Measurements from ENCODE around the gene ARAF. TPM values are rescaled to one million over a fixed set of nuclear protein-coding genes. Genes with fewer than 3 reads are reported as not detected.

ARAF gene
- total RNA-seq, 1 donor from 2014 or later: 44.0 TPM

DNA sequence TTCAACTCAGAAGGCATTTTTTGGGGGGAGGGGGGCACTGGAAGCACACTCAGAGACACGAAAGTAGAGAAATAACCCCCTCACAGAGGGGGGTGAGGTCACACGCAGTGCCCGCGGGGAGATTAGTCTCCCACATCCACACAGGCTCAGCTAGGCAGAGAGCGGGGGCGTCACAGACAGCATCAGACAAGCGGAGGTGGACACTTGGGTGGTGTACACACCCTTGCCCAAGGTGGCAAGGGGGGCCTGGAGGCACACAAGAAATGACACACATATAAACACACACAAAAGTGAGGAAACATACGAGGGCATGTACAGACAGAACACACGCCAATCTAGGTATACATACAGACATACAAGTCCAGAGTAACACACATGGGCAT is 59.3 kb downstream of the ARAF start:
- Histone ChIP-seq H4K20me1 (ENCODE audit: insufficient read depth, low read length) (no peaks in the 10 kb centered on the region), H3K9ac (ENCODE audit: low read length) (no peak overlapping the region), H3K79me2 (ENCODE audit: insufficient read depth, low read length) (no peaks in the 10 kb centered on the region), H3K4me1 (ENCODE audit: insufficient read depth, low read length) (no peaks in the 10 kb centered on the region), H3K36me3 (ENCODE audit: insufficient read depth, low read length) (no peaks in the 10 kb centered on the region), H3K9me3 (ENCODE audit: insufficient read depth, low read depth, low read length) (no peaks in the 10 kb centered on the region), H3K4me3 (ENCODE audit: insufficient read depth, low read depth, low read length) (no peak overlapping the region), H2AFZ (ENCODE audit: low read depth, low read length) (no peak overlapping the region), H3K27me3 (ENCODE audit: insufficient read depth, low read length) (no peaks in the 10 kb centered on the region), H3K4me2 (ENCODE audit: low read length) (no peak overlapping the region), H3K27ac (ENCODE audit: low read depth, low read length) (no peak overlapping the region)
- Mint-ChIP-seq H3K9me3 (ENCODE audit: unreplicated experiment) (no peaks in the 10 kb centered on the region), H3K27me3 (ENCODE audit: low read depth, unreplicated experiment) (peaks cover 22% of the 10 kb centered on the region), H3K4me3 (ENCODE audit: unreplicated experiment) (no peak overlapping the region), H3K4me1 (ENCODE audit: low read depth, unreplicated experiment) (no peaks in the 10 kb centered on the region), H3K36me3 (ENCODE audit: low read depth, unreplicated experiment) (no peaks in the 10 kb centered on the region), H3K27ac (ENCODE audit: unreplicated experiment) (no peak overlapping the region)
- FAIRE-seq: no peak
- no peak for TF ChIP-seq EZH2 (IDR thresholded peaks at IDR 0.05; ENCODE audit: insufficient read depth, low read length)
- TF ChIP-seq, protein P1, sequence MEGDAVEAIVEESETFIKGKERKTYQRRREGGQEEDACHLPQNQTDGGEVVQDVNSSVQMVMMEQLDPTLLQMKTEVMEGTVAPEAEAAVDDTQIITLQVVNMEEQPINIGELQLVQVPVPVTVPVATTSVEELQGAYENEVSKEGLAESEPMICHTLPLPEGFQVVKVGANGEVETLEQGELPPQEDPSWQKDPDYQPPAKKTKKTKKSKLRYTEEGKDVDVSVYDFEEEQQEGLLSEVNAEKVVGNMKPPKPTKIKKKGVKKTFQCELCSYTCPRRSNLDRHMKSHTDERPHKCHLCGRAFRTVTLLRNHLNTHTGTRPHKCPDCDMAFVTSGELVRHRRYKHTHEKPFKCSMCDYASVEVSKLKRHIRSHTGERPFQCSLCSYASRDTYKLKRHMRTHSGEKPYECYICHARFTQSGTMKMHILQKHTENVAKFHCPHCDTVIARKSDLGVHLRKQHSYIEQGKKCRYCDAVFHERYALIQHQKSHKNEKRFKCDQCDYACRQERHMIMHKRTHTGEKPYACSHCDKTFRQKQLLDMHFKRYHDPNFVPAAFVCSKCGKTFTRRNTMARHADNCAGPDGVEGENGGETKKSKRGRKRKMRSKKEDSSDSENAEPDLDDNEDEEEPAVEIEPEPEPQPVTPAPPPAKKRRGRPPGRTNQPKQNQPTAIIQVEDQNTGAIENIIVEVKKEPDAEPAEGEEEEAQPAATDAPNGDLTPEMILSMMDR (IDR thresholded peaks at IDR 0.05; ENCODE audit: insufficient read depth, low read depth, low read length): no peak
- DNase-seq (ENCODE audit: low read depth): no peak

Small RNAs within 50 kb of the gene (microRNA-seq; reads per million reads assigned to microRNA genes)
- gene MIR4769: not detected

Other genes starting within 250 kb of the ARAF start
- gene ZNF157, start 190.6 kb upstream of the ARAF start, total RNA-seq: 0.17 and 0.54 TPM in 2 replicates
- gene ZNF41, start 78.0 kb upstream of the ARAF start, total RNA-seq: 5.7 and 7.0 TPM in 2 replicates
- 479 and 678 TPM in 2 replicates for gene TIMP1, start 21.2 kb downstream of the ARAF start, total RNA-seq
- 1.6 and 2.2 TPM in 2 replicates for gene SYN1, start 58.7 kb downstream of the ARAF start, total RNA-seq
- 0.17 and 1.1 TPM in 2 replicates for gene CFP, start 68.7 kb downstream of the ARAF start, total RNA-seq
- gene ELK1, start 89.4 kb downstream of the ARAF start, total RNA-seq: 33.6 and 34.1 TPM in 2 replicates
- gene UXT, start 98.0 kb downstream of the ARAF start, total RNA-seq: 72.7 and 73.5 TPM in 2 replicates

Data from astrocyte (in vitro differentiated cells and primary cell).